ENCODE measurements around the gene C2CD5. TPM values are rescaled to one million over a fixed set of nuclear protein-coding genes. Genes with fewer than 3 reads are reported as not detected.

The C2CD5 gene
- total RNA-seq, 2 donors from 2014 or later: 26.6 to 37.6 TPM

DNA sequence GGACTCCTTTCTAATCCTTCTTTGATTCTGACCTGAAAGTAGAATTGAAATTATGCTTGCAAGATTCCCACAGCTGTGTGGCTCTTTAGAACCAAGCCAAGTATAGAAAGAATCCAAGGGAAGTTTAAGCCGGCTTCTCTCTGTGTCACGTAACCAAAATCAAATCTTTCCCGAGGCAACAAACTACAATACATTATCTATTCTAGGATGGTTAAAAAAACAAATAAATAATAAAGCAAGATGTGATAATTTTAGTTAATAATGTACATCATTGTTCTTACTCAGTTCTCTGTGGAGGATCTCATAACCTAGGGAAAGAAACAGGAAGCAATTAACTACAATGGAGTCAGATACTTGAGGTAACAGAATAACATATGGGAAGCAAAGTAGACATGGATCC is 131.8 kb downstream of the C2CD5 start:
- no peaks in the 10 kb centered on the region for H3K4me1 ChIP-seq (replicated peaks)
- no peak overlapping the region for H3K4me3 ChIP-seq
- no peaks in the 10 kb centered on the region for H3K9me3 ChIP-seq
- no peaks in the 10 kb centered on the region for H3K36me3 ChIP-seq
- H3K27ac ChIP-seq: no peak overlapping the region
- WGBS: 70% methylated on average over 3 of the region's 3 CpGs
- DNase-seq (ENCODE audit: low spot score): no peak
- H3K27me3 ChIP-seq (replicated peaks; ENCODE audit: insufficient read depth): no peaks in the 10 kb centered on the region
- TF ChIP-seq POLR2AphosphoS5 (IDR thresholded peaks at IDR 0.05) (no peak), POLR2A (IDR thresholded peaks at IDR 0.05) (no peak)
- TF ChIP-seq, protein P1, sequence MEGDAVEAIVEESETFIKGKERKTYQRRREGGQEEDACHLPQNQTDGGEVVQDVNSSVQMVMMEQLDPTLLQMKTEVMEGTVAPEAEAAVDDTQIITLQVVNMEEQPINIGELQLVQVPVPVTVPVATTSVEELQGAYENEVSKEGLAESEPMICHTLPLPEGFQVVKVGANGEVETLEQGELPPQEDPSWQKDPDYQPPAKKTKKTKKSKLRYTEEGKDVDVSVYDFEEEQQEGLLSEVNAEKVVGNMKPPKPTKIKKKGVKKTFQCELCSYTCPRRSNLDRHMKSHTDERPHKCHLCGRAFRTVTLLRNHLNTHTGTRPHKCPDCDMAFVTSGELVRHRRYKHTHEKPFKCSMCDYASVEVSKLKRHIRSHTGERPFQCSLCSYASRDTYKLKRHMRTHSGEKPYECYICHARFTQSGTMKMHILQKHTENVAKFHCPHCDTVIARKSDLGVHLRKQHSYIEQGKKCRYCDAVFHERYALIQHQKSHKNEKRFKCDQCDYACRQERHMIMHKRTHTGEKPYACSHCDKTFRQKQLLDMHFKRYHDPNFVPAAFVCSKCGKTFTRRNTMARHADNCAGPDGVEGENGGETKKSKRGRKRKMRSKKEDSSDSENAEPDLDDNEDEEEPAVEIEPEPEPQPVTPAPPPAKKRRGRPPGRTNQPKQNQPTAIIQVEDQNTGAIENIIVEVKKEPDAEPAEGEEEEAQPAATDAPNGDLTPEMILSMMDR (IDR thresholded peaks at IDR 0.05): no peak
- intact Hi-C loops (cut with DNase I): no loop called here

DNA sequence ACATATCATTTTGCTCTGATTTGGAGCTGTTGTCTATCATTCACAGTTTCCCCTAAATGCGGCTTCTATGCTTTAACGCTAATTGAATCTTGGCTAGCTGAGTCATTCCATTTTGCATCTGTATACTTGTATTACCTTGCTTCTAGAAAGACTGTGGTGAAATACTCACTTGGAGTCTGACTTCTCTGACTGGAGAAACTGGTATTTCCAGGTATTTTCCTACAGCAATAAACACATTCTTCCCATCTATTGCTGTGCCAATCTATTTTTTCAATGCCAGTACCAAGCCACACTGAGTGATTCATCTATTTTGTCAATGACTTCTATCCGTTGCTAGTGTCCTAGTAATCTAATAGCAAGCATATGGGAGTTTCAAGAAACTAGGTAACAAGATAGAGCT is 133.9 kb downstream of the C2CD5 start:
- no peaks in the 10 kb centered on the region for H3K9me3 ChIP-seq
- no peaks in the 10 kb centered on the region for H3K4me1 ChIP-seq (replicated peaks)
- H3K36me3 ChIP-seq: no peaks in the 10 kb centered on the region
- WGBS: 27% methylated on average over 3 of the region's 3 CpGs
- intact Hi-C loops (cut with DNase I): no loop called here
- DNase-seq (ENCODE audit: low spot score): peak; percentile 63
- H3K4me3 ChIP-seq: no peak overlapping the region
- H3K27me3 ChIP-seq (replicated peaks; ENCODE audit: insufficient read depth): no peaks in the 10 kb centered on the region
- no peak overlapping the region for H3K27ac ChIP-seq
- peak; percentile 90 for TF ChIP-seq POLR2AphosphoS5 (IDR thresholded peaks at IDR 0.05)
- TF ChIP-seq, protein P1 (IDR thresholded peaks at IDR 0.05): no peak
- TF ChIP-seq POLR2A (IDR thresholded peaks at IDR 0.05): no peak

DNA sequence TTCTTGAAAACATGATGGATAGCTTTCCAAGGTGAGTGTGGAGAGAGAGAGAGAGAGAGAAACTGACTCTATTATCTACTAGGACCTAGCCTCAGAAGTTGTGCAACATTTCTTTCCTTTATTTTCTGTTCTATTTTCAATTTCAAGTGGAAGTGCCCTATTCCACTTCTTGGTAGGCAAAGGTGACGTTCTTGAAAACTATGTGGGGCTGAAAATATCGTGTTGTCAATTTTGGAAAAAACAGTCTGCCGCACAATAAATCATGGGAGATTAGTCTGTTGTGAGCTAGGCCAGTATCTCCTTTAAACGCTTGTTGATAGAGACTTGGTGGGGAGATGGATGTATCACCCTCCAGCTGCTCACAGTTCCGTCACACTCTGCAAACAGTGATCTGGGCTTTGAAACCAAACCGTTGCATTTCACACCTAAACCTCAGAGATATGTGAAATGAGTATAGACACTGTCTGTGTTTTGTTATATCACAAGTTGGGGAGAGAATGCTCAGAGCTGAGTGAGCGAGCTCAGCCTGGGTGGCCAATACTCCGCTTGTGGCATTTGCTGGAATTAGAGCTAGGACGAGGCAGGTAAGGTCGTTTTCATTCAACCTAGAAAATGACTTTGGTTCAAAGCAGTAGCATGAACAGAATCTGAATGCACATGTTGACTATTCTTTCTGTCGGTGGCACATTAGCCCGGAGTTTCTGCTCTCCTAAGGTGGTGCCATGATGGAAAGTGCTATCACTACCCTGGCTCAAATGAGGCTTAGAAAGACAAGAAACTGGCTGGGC is 134.8 kb downstream of the C2CD5 start:
- DNase-seq (ENCODE audit: low spot score): no peak
- Histone ChIP-seq H3K4me3 (no peak overlapping the region), H3K27me3 (replicated peaks; ENCODE audit: insufficient read depth) (no peaks in the 10 kb centered on the region), H3K9me3 (no peaks in the 10 kb centered on the region), H3K27ac (no peak overlapping the region), H3K36me3 (no peaks in the 10 kb centered on the region), H3K4me1 (replicated peaks) (no peaks in the 10 kb centered on the region)
- 88% methylated on average over 12 of the region's 12 CpGs for WGBS
- TF ChIP-seq POLR2A (IDR thresholded peaks at IDR 0.05) (no peak), POLR2AphosphoS5 (IDR thresholded peaks at IDR 0.05) (no peak)
- TF ChIP-seq, protein P1 (IDR thresholded peaks at IDR 0.05): no peak
- intact Hi-C loops (cut with DNase I): no loop called here

DNA sequence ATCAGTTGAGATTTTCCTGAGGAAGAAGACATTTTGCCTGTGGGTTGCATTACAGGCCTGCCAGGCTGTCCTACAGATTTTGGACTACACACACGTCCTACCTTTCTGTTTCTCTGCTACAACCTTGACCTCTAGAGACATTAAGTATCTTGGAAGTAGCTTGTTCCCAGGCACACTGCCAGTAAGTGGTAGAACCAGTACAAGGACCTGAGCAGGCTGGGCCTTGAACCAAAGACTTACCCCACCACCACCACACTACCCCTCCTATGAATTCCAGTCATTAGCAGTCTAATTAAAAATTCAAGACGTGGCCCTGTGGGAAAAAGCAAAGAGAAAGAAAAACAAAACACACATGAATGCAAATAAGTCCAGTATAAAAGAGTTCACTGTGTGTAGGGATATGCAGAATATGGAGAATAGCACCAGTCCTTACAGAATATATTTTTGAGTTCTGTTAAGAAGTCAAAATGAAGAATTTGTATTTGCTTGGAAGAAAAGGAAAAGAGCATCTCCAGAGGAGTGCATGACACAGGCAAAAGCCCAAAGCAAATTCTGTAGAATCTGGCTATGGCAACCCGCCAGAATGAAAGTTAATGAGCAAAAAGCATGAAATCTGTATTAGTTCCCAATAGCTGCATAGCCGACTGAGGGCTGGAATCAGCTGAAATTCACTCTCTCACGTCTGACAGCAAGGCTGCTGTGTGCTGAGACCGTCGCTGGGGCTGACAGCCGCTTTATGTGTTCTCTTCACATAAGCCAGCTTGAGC is 135.5 kb downstream of the C2CD5 start:
- no peaks in the 10 kb centered on the region for H3K9me3 ChIP-seq
- peak; percentile 59 for DNase-seq (ENCODE audit: low spot score)
- no peak overlapping the region for H3K27ac ChIP-seq
- TF ChIP-seq POLR2A (IDR thresholded peaks at IDR 0.05) (no peak), POLR2AphosphoS5 (IDR thresholded peaks at IDR 0.05) (no peak)
- TF ChIP-seq, protein P1 (IDR thresholded peaks at IDR 0.05): no peak
- 37% methylated on average over 8 of the region's 8 CpGs for WGBS
- H3K27me3 ChIP-seq (replicated peaks; ENCODE audit: insufficient read depth): no peaks in the 10 kb centered on the region
- H3K4me3 ChIP-seq: no peak overlapping the region
- H3K4me1 ChIP-seq (replicated peaks): no peaks in the 10 kb centered on the region
- intact Hi-C loops (cut with DNase I): no loop called here
- H3K36me3 ChIP-seq: no peaks in the 10 kb centered on the region

Data from prostate gland (tissue), 2 donors.